ENCODE measurements around the gene CCDC88B. TPM values are rescaled to one million over a fixed set of nuclear protein-coding genes. Genes with fewer than 3 reads are reported as not detected.

CCDC88B gene
- total RNA-seq, 1 experiment from 2014 or later: 11.2 TPM

DNA sequence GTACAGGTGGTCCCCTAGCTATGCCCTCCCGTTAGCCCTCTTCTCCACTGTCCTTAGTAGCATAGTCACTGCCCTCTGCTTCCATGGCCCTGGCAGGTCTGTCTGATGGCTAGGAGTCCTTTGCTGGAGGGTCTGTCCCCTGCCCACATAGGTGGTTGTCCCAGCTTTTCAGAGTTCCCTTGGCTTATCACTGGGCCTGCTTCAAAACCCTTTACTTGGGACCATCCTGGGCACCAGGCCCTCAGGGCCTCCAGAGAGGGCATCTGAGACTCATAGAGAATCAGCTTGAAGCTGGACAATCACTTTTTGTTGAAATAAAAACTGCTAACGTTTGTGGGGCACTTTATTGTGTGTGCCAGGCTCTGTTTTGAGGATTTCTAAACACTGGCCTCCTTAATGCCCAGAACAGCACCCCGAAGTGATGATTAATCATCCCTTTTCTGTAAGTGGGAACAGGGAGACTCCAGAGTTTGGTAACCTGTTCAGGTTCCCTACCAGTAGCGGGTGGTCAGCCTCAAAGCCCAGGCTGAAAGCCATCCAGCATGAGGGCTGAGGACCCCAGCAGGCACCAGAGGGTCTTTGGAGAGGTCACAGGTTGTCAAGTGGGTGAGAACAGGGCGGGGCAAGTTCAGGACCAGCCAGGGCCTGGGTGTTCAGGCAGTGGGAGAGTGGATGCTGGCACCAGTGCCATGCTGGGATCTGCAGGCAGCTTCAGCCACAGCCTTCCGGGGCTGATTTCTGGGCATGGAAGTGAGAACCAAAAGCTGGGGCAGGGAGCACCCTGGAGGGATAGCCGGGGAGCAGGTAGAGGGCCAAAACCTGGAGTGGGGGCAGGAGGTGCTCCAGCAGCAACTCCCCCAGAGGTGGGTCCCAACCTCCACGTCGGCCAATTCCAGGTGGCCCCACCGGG lies 49.4 kb upstream of the CCDC88B start:
- Histone ChIP-seq H2BK120ac (ENCODE audit: low read depth, low read length, poor library complexity, severe bottlenecking) (no peak overlapping the region), H4K8ac (replicated peaks; ENCODE audit: insufficient read length, low read depth, low read length) (no peak overlapping the region), H4K20me1 (ENCODE audit: control insufficient read depth, insufficient read depth, insufficient read length) (no peaks in the 10 kb centered on the region), H3K56ac (ENCODE audit: insufficient read length, low read depth, low read length) (no peak overlapping the region), H3K4me2 (ENCODE audit: insufficient read depth, insufficient read length, low read length) (peak overlapping the region; percentile 58), H3K23me2 (ENCODE audit: insufficient read length, low read depth, low read length, poor library complexity, severe bottlenecking) (peaks cover 6% of the 10 kb centered on the region), H4K5ac (ENCODE audit: insufficient read length, low read depth, low read length) (no peak overlapping the region), H3K79me1 (ENCODE audit: insufficient read depth, low read depth, low read length, poor library complexity, severe bottlenecking) (no peaks in the 10 kb centered on the region), H3T11ph (ENCODE audit: low read length) (no peak overlapping the region), H2AK5ac (ENCODE audit: insufficient read length, low read length) (no peak overlapping the region), H3K79me2 (ENCODE audit: insufficient read depth, low read length) (no peaks in the 10 kb centered on the region), H3K27me3 (ENCODE audit: insufficient read depth, low read length) (peaks cover 50% of the 10 kb centered on the region), H3K9ac (ENCODE audit: extremely low read depth, insufficient read length, low read length) (no peak overlapping the region), H3K4ac (ENCODE audit: low read depth, low read length) (no peak overlapping the region), H2BK5ac (ENCODE audit: insufficient read length, low read length) (no peak overlapping the region), H3K4me1 (ENCODE audit: insufficient read depth, low read length) (no peaks in the 10 kb centered on the region), H2AFZ (ENCODE audit: low read length) (no peak overlapping the region), H2BK15ac (ENCODE audit: low read depth, low read length) (no peak overlapping the region), H3K9me3 (ENCODE audit: control insufficient read depth, low read depth, low read length) (no peaks in the 10 kb centered on the region), H3K23ac (ENCODE audit: insufficient read length, low read depth, low read length) (no peak overlapping the region), H3K14ac (ENCODE audit: insufficient read depth, low read length) (no peak overlapping the region), H4K91ac (ENCODE audit: insufficient read length, low read depth, low read length) (no peak overlapping the region), H3K27ac (ENCODE audit: insufficient read length, low read depth, low read length) (no peak overlapping the region), H2BK20ac (ENCODE audit: low read depth, low read length, poor library complexity, severe bottlenecking) (no peak overlapping the region), H3K18ac (ENCODE audit: insufficient read length, low read depth, low read length) (no peak overlapping the region), H2BK12ac (ENCODE audit: insufficient read length, low read depth, low read length) (no peak overlapping the region)
- TF ChIP-seq, protein P1, sequence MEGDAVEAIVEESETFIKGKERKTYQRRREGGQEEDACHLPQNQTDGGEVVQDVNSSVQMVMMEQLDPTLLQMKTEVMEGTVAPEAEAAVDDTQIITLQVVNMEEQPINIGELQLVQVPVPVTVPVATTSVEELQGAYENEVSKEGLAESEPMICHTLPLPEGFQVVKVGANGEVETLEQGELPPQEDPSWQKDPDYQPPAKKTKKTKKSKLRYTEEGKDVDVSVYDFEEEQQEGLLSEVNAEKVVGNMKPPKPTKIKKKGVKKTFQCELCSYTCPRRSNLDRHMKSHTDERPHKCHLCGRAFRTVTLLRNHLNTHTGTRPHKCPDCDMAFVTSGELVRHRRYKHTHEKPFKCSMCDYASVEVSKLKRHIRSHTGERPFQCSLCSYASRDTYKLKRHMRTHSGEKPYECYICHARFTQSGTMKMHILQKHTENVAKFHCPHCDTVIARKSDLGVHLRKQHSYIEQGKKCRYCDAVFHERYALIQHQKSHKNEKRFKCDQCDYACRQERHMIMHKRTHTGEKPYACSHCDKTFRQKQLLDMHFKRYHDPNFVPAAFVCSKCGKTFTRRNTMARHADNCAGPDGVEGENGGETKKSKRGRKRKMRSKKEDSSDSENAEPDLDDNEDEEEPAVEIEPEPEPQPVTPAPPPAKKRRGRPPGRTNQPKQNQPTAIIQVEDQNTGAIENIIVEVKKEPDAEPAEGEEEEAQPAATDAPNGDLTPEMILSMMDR (conservative IDR thresholded peaks at IDR 0.05): no peak
- no peak overlapping the region for H3K27ac Mint-ChIP-seq
- peaks cover 12 to 13% of the 10 kb centered on the region in 2 experiments for H3K4me1 Mint-ChIP-seq
- no peaks in the 10 kb centered on the region; a peak in 2 of 5 replicates for H3K9me3 Mint-ChIP-seq
- peaks cover 68% of the 10 kb centered on the region for H3K27me3 Mint-ChIP-seq (ENCODE audit: low read depth)
- no CpG with 5 or more reads among the region's 10 CpGs for WGBS (ENCODE audit: extremely low coverage, insufficient read length, low lambda C conversion rate)
- peaks cover 0 to 2% (median 0%) of the 10 kb centered on the region in 3 experiments; a peak in 3 of 7 replicates for H3K36me3 Mint-ChIP-seq (ENCODE audit: insufficient read depth in 1 of 3, low read depth in 3 of 3)
- peak overlapping the region; percentile 36 to 78 for H3K4me3 Mint-ChIP-seq
- DNase-seq: no peak

All from H9 (cell line).